ENCODE results near the gene CMSS1. TPM values are rescaled to one million over a fixed set of nuclear protein-coding genes. Genes with fewer than 3 reads are reported as not detected.

CMSS1 gene
- total RNA-seq, 1 donor from 2014 or later, result 56.3 TPM

DNA sequence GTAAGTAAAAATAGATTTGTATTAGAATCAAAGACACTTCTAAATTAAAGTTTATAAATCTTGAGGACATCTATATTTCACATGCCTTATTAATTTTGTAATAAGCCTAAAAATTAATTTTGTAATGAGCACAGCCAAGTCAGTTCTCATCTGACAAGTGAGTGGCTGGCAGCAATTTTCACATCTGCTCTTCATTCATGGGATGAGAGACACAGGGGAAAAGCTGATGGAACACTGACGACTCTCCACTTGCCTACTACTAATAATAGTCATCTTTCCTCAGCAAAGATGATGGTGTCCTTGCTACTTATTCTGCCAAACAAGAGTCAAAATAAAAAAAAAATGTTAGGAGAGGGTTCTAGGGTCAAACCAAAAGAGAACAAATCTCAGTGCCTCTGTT, 14.4 kb upstream of the CMSS1 start:
- Mint-ChIP-seq H3K27me3 (ENCODE audit: insufficient read depth, low read depth) (no peaks in the 10 kb centered on the region), H3K9me3 (peaks cover 16% of the 10 kb centered on the region), H3K4me1 (no peaks in the 10 kb centered on the region), H3K27ac (no peak overlapping the region), H3K4me3 (no peak overlapping the region), H3K36me3 (peaks cover 6% of the 10 kb centered on the region)
- Histone ChIP-seq H4K20me1 (ENCODE audit: low read depth) (no peaks in the 10 kb centered on the region), H3K4me1 (no peaks in the 10 kb centered on the region), H2AFZ (replicated peaks) (no peak overlapping the region), H3K9ac (no peak overlapping the region), H3K36me3 (no peaks in the 10 kb centered on the region), H3K27ac (no peak overlapping the region), H3K27me3 (no peaks in the 10 kb centered on the region), H3K4me3 (no peak overlapping the region), H3K79me2 (ENCODE audit: low read depth) (no peaks in the 10 kb centered on the region), H3F3A (ENCODE audit: low read depth) (peaks cover 4% of the 10 kb centered on the region), H3K9me3 (ENCODE audit: low read depth) (no peaks in the 10 kb centered on the region), H3K4me2 (no peak overlapping the region)
- DNase-seq (ENCODE audit: low spot score), result no peak
- TF ChIP-seq EZH2 (IDR thresholded peaks at IDR 0.05) (no peak), EZH2phosphoT487 (IDR thresholded peaks at IDR 0.05) (no peak)
- TF ChIP-seq, protein P1, sequence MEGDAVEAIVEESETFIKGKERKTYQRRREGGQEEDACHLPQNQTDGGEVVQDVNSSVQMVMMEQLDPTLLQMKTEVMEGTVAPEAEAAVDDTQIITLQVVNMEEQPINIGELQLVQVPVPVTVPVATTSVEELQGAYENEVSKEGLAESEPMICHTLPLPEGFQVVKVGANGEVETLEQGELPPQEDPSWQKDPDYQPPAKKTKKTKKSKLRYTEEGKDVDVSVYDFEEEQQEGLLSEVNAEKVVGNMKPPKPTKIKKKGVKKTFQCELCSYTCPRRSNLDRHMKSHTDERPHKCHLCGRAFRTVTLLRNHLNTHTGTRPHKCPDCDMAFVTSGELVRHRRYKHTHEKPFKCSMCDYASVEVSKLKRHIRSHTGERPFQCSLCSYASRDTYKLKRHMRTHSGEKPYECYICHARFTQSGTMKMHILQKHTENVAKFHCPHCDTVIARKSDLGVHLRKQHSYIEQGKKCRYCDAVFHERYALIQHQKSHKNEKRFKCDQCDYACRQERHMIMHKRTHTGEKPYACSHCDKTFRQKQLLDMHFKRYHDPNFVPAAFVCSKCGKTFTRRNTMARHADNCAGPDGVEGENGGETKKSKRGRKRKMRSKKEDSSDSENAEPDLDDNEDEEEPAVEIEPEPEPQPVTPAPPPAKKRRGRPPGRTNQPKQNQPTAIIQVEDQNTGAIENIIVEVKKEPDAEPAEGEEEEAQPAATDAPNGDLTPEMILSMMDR (IDR thresholded peaks at IDR 0.05), result no peak

DNA sequence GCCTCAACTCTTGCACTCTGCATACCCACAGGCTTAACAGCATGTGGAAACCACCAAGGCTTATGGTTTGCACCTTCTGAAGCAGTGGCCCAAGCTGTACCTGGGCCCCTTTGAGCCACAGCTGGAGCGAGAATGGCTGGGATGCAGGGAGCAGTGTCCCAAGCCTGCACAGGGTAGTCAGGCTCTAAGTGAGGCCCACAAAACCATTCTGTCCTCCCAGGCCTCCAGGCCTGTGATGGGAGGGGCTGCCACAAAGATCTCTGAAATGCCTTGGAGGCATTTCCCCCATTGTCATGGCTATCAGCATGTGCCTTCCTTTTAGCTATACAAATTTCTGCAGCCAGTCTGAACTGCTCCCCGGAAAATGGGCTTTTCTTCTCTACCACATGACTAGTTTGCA, 12.5 kb upstream of the CMSS1 start:
- Histone ChIP-seq H3K9me3 (ENCODE audit: low read depth) (no peaks in the 10 kb centered on the region), H3K4me1 (no peaks in the 10 kb centered on the region), H3K79me2 (ENCODE audit: low read depth) (no peaks in the 10 kb centered on the region), H3K9ac (no peak overlapping the region), H4K20me1 (ENCODE audit: low read depth) (no peaks in the 10 kb centered on the region), H3K27ac (no peak overlapping the region), H3K36me3 (no peaks in the 10 kb centered on the region), H3K4me3 (no peak overlapping the region), H3K4me2 (no peak overlapping the region), H2AFZ (replicated peaks) (no peak overlapping the region), H3F3A (ENCODE audit: low read depth) (peaks cover 4% of the 10 kb centered on the region), H3K27me3 (no peaks in the 10 kb centered on the region)
- no peaks in the 10 kb centered on the region for H3K27me3 Mint-ChIP-seq (ENCODE audit: insufficient read depth, low read depth)
- TF ChIP-seq, protein P1 (IDR thresholded peaks at IDR 0.05), result no peak
- no peak for TF ChIP-seq EZH2 (IDR thresholded peaks at IDR 0.05)
- TF ChIP-seq EZH2phosphoT487 (IDR thresholded peaks at IDR 0.05), result no peak
- peaks cover 16% of the 10 kb centered on the region for H3K9me3 Mint-ChIP-seq
- DNase-seq (ENCODE audit: low spot score), result no peak
- H3K27ac Mint-ChIP-seq, result no peak overlapping the region
- no peak overlapping the region for H3K4me3 Mint-ChIP-seq
- peaks cover 6% of the 10 kb centered on the region for H3K36me3 Mint-ChIP-seq
- H3K4me1 Mint-ChIP-seq, result no peaks in the 10 kb centered on the region

DNA sequence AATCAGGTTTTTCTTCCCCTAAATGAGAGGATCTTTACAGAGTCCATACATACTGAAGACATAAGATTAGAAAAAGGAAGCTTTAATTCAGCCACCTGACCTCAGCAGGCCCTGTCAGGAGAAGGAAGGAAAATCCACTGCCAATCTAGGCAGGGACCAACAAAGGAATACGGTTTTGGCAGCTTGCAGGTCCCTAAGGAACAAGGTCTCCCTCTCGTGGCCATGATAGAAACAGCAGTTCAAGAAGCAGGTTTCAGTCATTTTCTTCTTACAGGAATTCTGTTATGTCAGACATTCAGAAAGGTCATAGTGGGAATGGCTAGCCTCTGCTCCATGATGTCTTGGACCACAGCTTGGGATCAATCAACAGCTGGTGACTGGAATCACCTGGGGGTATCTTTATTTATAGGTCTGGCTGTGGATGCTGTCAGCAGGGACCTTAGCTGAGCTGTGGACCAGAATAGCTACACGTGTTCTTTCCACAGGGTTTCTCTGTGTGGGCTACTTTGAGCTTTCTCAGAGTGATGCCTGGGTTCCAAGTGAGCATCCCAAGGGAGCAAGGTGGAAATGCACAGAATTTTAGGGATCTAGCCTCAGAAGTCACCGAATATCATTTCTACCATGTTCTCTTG, 9.4 kb upstream of the CMSS1 start:
- Histone ChIP-seq H3F3A (ENCODE audit: low read depth) (peaks cover 4% of the 10 kb centered on the region), H3K4me3 (no peak overlapping the region), H3K27me3 (no peaks in the 10 kb centered on the region), H3K36me3 (no peaks in the 10 kb centered on the region), H3K4me1 (no peaks in the 10 kb centered on the region), H3K79me2 (ENCODE audit: low read depth) (no peaks in the 10 kb centered on the region), H4K20me1 (ENCODE audit: low read depth) (no peaks in the 10 kb centered on the region), H3K27ac (no peak overlapping the region), H2AFZ (replicated peaks) (peak overlapping the region; percentile 67), H3K9me3 (ENCODE audit: low read depth) (no peaks in the 10 kb centered on the region), H3K9ac (no peak overlapping the region), H3K4me2 (no peak overlapping the region)
- Mint-ChIP-seq H3K4me1 (no peaks in the 10 kb centered on the region), H3K27ac (no peak overlapping the region), H3K36me3 (peaks cover 6% of the 10 kb centered on the region), H3K27me3 (ENCODE audit: insufficient read depth, low read depth) (no peaks in the 10 kb centered on the region), H3K9me3 (peaks cover 16% of the 10 kb centered on the region), H3K4me3 (no peak overlapping the region)
- TF ChIP-seq EZH2 (IDR thresholded peaks at IDR 0.05), result no peak
- TF ChIP-seq, protein P1 (IDR thresholded peaks at IDR 0.05), result peak; percentile 82
- DNase-seq (ENCODE audit: low spot score), result peak; percentile 73

Measured in neural progenitor cell (in vitro differentiated cells).